Effector CD8-positive, alpha-beta T cell (primary cell): ENCODE results near the gene YBX3.

ENCODE experiments used
- DNase-seq: peaks from one replicate; lab custom pipeline; 2025; lab: John Stamatoyannopoulos, UW

The YBX3 gene

GRCh38 chr12:10721651-10722501, 1.2 kb downstream of the YBX3 start:
- peak; percentile 50 for DNase-seq

DNA sequence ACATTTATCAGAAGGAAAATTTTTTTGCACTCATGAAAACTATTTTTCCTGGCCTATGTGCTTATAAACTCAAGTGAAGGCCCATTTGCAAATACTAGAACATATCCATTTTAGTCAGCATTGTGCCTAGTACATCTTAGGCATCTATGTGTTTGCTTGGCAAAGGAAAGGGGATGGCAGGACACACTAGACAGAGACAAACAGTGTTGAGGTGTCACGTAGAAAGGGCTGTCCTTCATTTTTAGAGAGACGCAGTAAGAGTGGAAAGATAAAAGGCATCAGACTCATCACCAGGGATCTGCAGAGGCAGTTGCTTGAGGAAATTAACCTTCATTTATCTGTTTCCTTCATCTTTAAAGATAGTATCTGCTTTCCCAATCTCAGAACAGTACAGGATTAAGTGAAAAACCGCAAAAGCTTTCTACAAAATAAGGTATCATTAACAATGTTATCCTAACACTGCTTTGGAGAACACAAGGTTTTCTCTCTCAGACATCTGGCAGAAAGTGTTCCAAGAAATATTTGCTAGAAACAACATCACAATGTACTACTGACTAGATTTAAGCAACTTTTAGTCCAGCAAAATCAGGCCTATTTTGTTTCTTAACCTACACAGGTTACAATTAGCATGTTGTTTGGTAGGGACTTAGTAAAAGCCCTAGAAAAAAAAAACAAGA, 2.0 kb downstream of the YBX3 start:
- DNase-seq: no peak

GRCh38 chr12:10719482-10719881, 3.6 kb downstream of the YBX3 start:
- no peak for DNase-seq

DNA sequence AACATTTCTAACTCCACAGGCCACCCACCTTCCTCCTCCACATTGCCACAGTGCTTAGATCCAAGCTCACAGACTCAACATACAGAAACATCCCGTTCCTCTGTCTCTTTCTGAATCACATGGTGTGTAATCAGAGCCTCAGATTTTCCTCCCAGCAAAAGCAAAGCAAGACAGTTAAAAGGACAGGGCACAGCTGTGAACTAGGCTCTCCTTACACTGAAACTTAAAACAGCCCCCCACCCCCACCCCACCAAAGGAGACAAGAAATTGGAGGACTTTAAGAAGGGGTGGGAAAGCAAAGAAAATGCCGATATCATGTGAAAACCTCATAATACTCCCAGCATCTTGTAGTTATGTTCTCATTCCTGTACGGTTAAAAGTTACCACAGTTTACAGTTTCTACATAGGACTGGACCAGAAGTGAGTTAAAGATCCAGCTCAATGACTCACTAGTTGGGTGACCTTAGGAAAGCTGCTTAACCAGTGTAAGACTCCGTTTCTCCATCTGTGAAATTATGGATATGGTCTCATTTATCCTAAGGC, 4.8 kb downstream of the YBX3 start:
- DNase-seq: no peak

GRCh38 chr12:10717410-10717809, 5.7 kb downstream of the YBX3 start:
- no peak for DNase-seq

GRCh38 chr12:10716704-10717315, 6.3 kb downstream of the YBX3 start:
- DNase-seq: no peak

- no peak for DNase-seq
Measured at GRCh38 chr12:10716277-10716676, 6.8 kb downstream of the YBX3 start.

DNA sequence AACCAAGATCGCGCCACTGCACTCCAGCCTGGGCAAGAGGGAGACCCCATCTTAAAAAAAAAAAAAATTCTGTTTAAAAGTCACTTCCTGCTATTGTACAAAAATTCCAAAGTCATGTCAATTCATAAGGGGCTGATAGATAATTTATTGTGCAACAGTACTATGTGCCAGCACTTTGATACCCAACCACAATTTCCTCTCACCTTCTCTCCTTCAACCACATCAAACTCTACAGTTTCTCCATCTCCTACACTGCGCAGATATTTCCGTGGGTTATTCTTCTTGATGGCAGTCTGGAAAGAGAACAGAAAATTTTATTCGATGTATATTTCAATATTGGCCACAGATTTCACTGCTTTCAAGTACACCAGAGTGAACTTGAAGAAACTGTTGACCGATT, 7.6 kb downstream of the YBX3 start:
- DNase-seq: no peak

GRCh38 chr12:10709808-10710207, 13.3 kb downstream of the YBX3 start:
- DNase-seq: no peak

DNA sequence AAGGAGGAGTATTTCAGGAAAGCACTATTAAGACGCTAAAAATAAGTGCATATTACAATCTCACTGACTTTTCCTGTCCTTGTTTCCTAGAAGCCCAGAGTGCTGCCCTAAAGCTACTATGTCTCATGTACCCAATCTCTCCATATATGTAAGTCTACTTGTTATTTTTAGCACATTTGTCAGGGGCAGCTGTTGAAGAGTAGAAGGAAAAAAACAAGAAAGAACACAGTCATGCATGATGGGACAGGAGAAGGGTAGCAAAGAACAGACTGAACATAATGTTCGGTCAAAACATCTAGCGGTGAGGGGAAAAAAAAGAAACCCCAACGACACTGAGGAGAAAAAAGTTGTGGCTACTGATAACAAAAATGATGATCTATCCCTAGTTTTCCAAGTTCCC, 14.3 kb downstream of the YBX3 start:
- no peak for DNase-seq

DNA sequence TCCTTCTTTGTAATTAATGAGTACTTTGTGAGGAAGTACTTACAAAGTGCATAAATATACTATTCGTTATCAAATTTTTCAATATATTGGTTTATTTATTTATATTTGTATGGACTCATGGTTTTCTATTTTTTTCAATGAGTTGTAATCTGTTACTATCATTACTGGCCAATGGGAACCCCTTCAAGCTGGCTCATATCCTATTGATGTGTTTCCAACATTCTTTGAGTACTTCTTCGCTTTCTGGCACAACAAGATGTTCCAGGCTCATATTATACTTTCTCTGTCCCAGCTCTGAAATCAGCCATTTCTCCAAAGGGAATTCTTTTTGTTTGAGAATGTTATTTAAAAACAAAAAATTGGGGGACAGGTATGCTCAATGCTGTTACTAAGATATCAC, 17.5 kb downstream of the YBX3 start:
- no peak for DNase-seq

DNA sequence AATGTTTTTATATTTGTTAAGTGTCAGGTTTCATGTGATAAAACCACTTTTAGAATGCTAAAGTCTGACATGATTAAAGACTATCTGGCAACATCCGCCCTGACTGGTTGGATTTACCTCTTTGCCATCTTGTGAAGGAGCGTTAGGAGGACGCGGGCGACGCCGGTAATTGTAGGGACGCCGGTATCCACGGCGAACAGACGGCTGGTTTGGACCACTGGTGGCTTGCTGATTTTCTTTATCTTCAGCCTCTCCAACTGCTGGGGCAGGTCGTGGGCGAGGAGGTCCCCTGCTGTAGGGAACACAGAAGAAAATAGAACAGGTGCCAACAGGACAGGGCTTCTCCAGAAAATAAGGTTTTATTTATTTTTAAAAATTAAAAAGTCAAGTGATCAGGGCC, 21.3 kb downstream of the YBX3 start:
- DNase-seq: no peak

DNA sequence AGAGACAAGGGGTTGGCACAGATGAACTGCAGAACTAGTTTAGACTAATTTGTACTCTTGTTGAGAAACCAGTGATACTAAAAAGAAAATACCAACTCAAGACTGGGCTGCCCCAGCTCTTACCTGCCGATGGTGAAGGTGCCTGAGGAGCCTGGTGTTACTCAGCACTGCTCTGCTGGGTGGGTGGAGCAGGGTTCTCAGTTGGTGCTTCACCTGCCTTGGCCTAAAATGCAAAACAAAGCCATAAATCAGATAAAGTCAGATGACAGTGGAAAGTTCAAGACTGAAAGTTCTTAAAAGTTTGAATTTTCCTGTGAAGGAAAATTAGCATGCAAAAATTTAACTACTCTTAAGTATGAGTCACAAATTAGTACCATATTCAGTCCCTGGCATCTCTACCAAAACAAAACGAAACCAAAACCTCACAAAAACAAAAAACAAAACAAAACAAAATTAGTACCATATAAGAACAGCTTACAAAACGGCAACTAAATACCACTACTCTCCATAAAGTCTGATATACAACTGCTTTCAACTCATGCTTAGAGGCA, 21.9 kb downstream of the YBX3 start:
- DNase-seq: no peak

DNA sequence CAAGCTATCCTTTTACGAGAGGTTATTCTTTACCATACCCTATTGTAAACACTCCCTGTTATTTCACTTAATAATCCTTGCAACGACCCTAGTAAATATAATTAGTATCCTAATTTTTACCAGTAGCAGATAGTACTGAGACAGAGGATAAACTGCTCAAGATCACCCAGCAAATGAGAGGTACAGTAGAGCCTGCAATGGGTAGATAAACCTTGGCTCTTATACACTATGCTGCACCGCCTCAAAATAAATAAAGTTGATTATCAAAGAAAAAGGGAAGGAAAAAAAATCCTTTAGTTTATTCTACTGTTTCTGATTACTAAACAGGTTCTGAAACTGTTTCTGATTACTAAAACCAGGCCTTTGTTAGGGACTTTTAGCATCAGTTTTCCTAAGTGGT, 22.5 kb downstream of the YBX3 start:
- no peak for DNase-seq

DNA sequence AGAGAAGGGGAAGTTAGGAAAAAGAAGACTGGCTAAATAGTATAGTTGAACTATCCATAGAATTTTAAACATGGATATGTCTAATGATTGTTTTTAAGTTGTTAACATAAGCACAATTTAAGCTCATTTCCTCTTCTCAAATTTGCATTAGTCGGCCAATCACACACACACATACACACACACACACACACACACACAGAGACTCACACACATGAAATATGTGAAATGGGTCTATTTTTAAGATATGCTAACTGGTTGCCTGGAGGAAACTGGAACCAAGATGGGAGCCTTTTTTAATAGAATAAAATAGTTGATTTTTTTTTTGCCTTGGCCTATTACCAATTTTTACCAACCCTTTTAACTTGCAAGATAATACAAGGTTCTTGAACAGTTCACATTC, 25.3 kb downstream of the YBX3 start:
- DNase-seq: no peak

DNA sequence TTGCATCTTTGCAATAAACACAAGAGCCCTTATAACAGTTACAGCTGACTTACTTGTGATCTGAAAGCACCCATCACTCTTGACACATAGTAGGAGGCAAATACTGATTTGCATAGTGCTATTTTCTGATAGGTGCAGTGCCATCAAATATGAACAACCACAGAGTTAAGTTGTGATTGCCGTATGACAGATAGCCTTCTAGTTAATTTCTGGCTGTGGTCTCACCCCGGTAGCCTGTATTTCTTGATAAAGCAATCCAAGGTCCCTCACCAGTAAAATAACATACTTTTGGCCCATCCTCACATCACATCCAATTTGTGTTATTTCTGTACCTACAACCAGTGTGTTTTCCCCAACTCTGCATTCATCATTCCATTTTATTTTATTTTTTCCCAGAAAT, 26.0 kb downstream of the YBX3 start:
- no peak for DNase-seq

- no peak for DNase-seq
Measured at GRCh38 chr12:10690906-10691305, 32.2 kb downstream of the YBX3 start.

- DNase-seq: no peak
Measured at GRCh38 chr12:10689146-10689545, 34.0 kb downstream of the YBX3 start.

DNA sequence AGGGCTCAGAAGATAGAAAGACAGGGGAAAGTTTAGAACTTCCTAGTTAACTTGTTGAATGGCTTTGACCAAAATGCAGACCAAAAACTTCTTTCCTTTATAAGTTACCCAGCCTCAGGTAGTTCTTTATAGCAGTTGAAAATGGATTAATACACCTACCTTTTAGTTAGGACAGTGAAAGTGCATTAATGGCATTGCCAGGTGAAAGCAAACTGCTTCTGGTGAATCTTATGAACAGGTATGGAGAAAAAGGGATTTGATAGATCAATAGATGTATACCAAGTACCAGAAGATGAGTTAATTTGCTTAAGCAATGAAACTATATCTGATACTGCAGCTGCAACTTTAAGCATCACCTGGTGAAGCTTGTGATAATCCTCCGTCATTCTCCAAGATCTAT, 35.1 kb downstream of the YBX3 start:
- no peak for DNase-seq

- peak; percentile 65 for DNase-seq
Measured at GRCh38 chr12:10673659-10674384, 49.3 kb downstream of the YBX3 start, which contains the start of gene STYK1. STYK1 (minus strand) TSS chr12:10674052; CDS start chr12:10634618, 39,434 bp downstream.

DNA sequence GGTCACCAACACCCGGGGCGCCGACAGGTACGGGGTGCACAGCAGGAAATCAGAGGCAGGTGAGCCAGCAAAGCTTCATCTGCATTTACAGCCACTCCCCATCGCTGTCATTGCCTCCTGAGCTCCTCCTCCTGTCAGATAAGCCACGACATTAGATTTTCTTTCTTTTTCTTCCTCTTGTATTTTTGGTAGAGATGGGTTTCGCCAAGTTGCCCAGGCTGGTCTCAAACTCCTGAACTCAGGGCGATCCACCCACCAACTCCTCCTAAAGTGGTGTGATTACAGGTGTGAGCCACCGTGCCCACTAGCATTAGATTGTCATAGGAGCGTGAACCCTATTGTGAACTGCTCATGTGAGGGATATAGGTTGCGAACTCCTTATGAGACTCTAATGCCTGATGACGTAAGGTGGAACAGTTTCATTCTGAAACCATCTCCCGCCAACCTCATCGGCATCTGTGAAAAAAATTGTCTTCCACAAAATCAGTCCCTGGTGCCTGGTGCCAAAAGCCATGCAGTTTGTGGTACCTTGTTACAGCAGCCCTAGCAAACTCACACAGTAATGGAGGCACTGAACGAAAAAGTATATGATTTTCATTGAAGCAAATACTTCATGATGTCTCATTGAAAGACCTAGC, 50.8 kb downstream of the YBX3 start:
- no peak for DNase-seq
